HG03196 (cell line): ENCODE results near the gene APEH.
A peak's percentile ranks its signal among the peaks of the same experiment; 100 is the strongest.
"Not testable (repeated sequence)": the region's sequence is repeated elsewhere in the genome, so short reads cannot be mapped to it uniquely, and the experiment has no call there.

ENCODE experiments used
- ATAC-seq: cut with Tn5 transposase; IDR thresholded peaks from one replicate; pipeline ENCODE4 v1.9.1; 2021; ENCODE audit not compliant: unreplicated experiment

The APEH gene

GRCh38 chr3:49689046-49689907, 15.1 kb downstream of the APEH start, which contains the start of the genes MST1 and RNF123:
TSS of gene MST1 (minus strand) at chr3:49689474. CDS start at chr3:49688691, 783 bp downstream.
TSS of gene RNF123 (plus strand) at chr3:49689557. CDS start at chr3:49691166, 1,609 bp downstream.
- ATAC-seq: peak; percentile 56

GRCh38 chr3:49689908-49690624, 15.9 kb downstream of the APEH start:
- not testable (repeated sequence) for ATAC-seq

- ATAC-seq: not testable (repeated sequence)
These were observed 16.7 kb downstream of the APEH start for GRCh38 chr3:49690856-49691255.

GRCh38 chr3:49691481-49691880, 17.3 kb downstream of the APEH start:
- ATAC-seq: not testable (repeated sequence)

GRCh38 chr3:49694409-49695070, 20.4 kb downstream of the APEH start:
- ATAC-seq: not testable (repeated sequence)

- not testable (repeated sequence) for ATAC-seq
These were observed 21.3 kb downstream of the APEH start for GRCh38 chr3:49695350-49696015.

GRCh38 chr3:49699281-49699979, 25.3 kb downstream of the APEH start:
- no peak for ATAC-seq

GRCh38 chr3:49700014-49700413, 25.9 kb downstream of the APEH start:
- no peak for ATAC-seq

GRCh38 chr3:49700453-49701128, 26.4 kb downstream of the APEH start:
- ATAC-seq: no peak

GRCh38 chr3:49701388-49702077, 27.4 kb downstream of the APEH start:
- ATAC-seq: no peak

- no peak for ATAC-seq
These were observed 28.5 kb downstream of the APEH start for GRCh38 chr3:49702672-49703071.

- peak; percentile 57 for ATAC-seq
These were observed 29.3 kb downstream of the APEH start for GRCh38 chr3:49703443-49703927.

- no peak for ATAC-seq
These were observed 29.8 kb downstream of the APEH start for GRCh38 chr3:49703956-49704355.

- no peak for ATAC-seq
These were observed 30.5 kb downstream of the APEH start for GRCh38 chr3:49704629-49705028.

GRCh38 chr3:49705390-49705960, 31.3 kb downstream of the APEH start:
- ATAC-seq: no peak

- ATAC-seq: no peak
These were observed 32.4 kb downstream of the APEH start for GRCh38 chr3:49706456-49707112.

- no peak for ATAC-seq
These were observed 32.9 kb downstream of the APEH start for GRCh38 chr3:49707113-49707480.

GRCh38 chr3:49709852-49710251, 35.7 kb downstream of the APEH start:
- ATAC-seq: no peak
